ENCODE measurements around the gene MRPL3. TPM values are rescaled to one million over a fixed set of nuclear protein-coding genes. Genes with fewer than 3 reads are reported as not detected.

Gene MRPL3
- total and polyA plus RNA-seq, 2 donors (not counting 3 experiments of a cell fraction or from before 2014, with no cell fraction given): 49.6 to 68.2 TPM

- TF ChIP-seq FOS (IDR thresholded peaks at IDR 0.05; ENCODE audit: borderline replicate concordance, insufficient read depth, low read length): no peak
- no peak for TF ChIP-seq POLR2A (IDR thresholded peaks at IDR 0.05; ENCODE audit: low read depth, low read length)
- TF ChIP-seq POLR2AphosphoS5 (IDR thresholded peaks at IDR 0.05; ENCODE audit: insufficient read depth, low read depth, low read length): no peak
- TF ChIP-seq, protein P1, sequence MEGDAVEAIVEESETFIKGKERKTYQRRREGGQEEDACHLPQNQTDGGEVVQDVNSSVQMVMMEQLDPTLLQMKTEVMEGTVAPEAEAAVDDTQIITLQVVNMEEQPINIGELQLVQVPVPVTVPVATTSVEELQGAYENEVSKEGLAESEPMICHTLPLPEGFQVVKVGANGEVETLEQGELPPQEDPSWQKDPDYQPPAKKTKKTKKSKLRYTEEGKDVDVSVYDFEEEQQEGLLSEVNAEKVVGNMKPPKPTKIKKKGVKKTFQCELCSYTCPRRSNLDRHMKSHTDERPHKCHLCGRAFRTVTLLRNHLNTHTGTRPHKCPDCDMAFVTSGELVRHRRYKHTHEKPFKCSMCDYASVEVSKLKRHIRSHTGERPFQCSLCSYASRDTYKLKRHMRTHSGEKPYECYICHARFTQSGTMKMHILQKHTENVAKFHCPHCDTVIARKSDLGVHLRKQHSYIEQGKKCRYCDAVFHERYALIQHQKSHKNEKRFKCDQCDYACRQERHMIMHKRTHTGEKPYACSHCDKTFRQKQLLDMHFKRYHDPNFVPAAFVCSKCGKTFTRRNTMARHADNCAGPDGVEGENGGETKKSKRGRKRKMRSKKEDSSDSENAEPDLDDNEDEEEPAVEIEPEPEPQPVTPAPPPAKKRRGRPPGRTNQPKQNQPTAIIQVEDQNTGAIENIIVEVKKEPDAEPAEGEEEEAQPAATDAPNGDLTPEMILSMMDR (IDR thresholded peaks at IDR 0.05; ENCODE audit: extremely low read depth in 1 of 2, insufficient read depth in 1 of 2, low read depth in 1 of 2, low read length in 2 of 2): no peak
- TF ChIP-seq, protein P2, sequence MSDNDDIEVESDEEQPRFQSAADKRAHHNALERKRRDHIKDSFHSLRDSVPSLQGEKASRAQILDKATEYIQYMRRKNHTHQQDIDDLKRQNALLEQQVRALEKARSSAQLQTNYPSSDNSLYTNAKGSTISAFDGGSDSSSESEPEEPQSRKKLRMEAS (IDR thresholded peaks at IDR 0.05; ENCODE audit: insufficient read depth, insufficient read length): no peak
- no peak for TF ChIP-seq MYC (IDR thresholded peaks at IDR 0.05; ENCODE audit: low read depth, low read length)
- TF ChIP-seq EZH2 (IDR thresholded peaks at IDR 0.05; ENCODE audit: borderline replicate concordance, low read depth, low read length, severe bottlenecking): no peak
- Histone ChIP-seq H3K4me1 (ENCODE audit: control insufficient read depth, extremely low read depth, insufficient read depth, low read length) (no peaks in the 10 kb centered on the region), H4K20me1 (replicated peaks; ENCODE audit: control insufficient read depth, extremely low read depth, insufficient read depth, low read length) (no peaks in the 10 kb centered on the region), H2AFZ (ENCODE audit: low read depth, low read length) (no peak overlapping the region), H3K9me1 (replicated peaks; ENCODE audit: control insufficient read depth, extremely low read depth, insufficient read depth, low read length) (no peaks in the 10 kb centered on the region), H3K9ac (replicated peaks; ENCODE audit: extremely low read depth, insufficient read depth, low read length) (no peak overlapping the region), H3K36me3 (ENCODE audit: control insufficient read depth in 2 of 2, extremely low read depth in 1 of 2, insufficient read depth in 2 of 2, low read length in 2 of 2) (no peaks in the 10 kb centered on the region), H3K27me3 (ENCODE audit: control insufficient read depth in 2 of 2, insufficient read depth in 2 of 2, low read length in 2 of 2) (peaks cover 0 to 5% of the 10 kb centered on the region in 2 experiments), H3K9me3 (replicated peaks; ENCODE audit: control insufficient read depth, insufficient read depth, low read length) (no peaks in the 10 kb centered on the region), H3K4me2 (ENCODE audit: insufficient read depth, low read length) (no peak overlapping the region), H3K4me3 (replicated peaks in 1 of 3; ENCODE audit: insufficient read depth in 1 of 3, low read depth in 1 of 3, low read length in 3 of 3) (no peak overlapping the region), H3K79me2 (ENCODE audit: control insufficient read depth, insufficient read depth, low read length) (no peaks in the 10 kb centered on the region), H3K27ac (ENCODE audit: insufficient read depth, low read depth, low read length) (no peak overlapping the region)
- intact Hi-C loops (cut with micrococcal nuclease): no loop called here
- dilution Hi-C loops (cut with MboI; ENCODE audit: extremely low pct_ligation_motif_present, low sequenced_read_pairs): no loop called here
- POLR2A ChIA-PET: no interaction called here
- no peak for DNase-seq (ENCODE audit: low read depth, low spot score)
- CTCF ChIA-PET: no interaction called here
- no peak for FAIRE-seq
- no TSS peak for BruUV-seq (replicated peaks)
Observed at GRCh38 chr3:131537531-131537930, 34.8 kb upstream of the MRPL3 start.
